Fibroblast of the aortic adventitia (primary cell): ENCODE data around the gene PTPRG. TPM values are rescaled to one million over a fixed set of nuclear protein-coding genes. Genes with fewer than 3 reads are reported as not detected.

Experiments
- DNase-seq: peaks from one replicate; pipeline ENCODE4 v3.0.0-alpha.2; 2010; ENCODE audit warnings: low read depth
- H3K4me3 ChIP-seq: 2 replicates; pipeline ENCODE4 v1.5.1; 2011; ENCODE audit warnings: low read depth, mild to moderate bottlenecking, control low read depth, low read length, moderate library complexity
- total RNA-seq: library from RNA; depleted of rRNA; stranded (reverse); fragments of >200 nt; gene quantifications from 2 replicates; pipeline ENCODE4 v1.2.3, GENCODE V29; 2012; ENCODE audit warnings: low replicate concordance
- TF ChIP-seq, protein P1 (sequence below): IDR thresholded peaks from 2 replicates; pipeline ENCODE4 v1.5.1; 2011; ENCODE audit warnings: mild to moderate bottlenecking, low read length, control low read depth, inconsistent platforms; ENCODE audit not compliant: insufficient read depth

Gene PTPRG
- total RNA-seq, result 27.6 and 52.0 TPM in 2 replicates

DNA sequence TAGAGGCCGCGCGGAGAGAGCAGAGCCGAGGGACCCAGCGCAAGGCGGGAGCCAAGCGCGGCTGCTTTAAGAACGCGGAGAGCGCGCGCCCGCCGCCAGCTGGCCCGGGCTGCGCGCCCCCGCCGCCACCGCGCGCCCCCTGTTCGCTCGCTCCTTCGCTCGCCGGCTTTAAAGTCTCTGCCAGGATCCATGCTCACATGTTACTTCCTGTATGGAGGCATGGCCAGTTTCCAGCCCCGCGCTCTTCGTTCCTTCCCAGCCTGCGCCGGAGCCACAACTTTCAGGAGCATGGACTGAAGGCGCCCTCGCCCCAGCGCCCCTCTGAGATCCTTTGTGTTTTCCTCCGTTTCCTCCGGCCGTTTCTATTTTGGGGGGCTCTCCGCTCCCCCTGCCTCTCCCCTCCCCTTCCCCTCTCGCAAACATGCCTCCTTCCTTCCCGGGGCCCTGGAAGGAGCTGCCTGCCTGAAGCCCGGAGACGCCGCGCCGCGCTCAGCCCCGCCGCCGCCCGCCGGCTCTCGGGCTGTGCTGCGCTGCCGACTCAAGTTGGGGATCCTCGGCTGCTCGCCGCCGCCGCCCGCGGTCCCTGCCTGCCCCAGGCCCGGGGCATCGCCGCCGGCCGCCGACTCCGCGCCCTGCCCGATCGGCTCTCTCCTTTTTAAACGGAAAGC lies at the start of gene PTPRG:
Gene PTPRG (plus strand): TSS at position 198 of the 668 bp plus-strand sequence. CDS start 717 bp downstream, outside the sequence.
- DNase-seq, result peak; percentile 96
- peak within 1 kb of the TSS; percentile 88 for H3K4me3 ChIP-seq
- TF ChIP-seq, protein P1, sequence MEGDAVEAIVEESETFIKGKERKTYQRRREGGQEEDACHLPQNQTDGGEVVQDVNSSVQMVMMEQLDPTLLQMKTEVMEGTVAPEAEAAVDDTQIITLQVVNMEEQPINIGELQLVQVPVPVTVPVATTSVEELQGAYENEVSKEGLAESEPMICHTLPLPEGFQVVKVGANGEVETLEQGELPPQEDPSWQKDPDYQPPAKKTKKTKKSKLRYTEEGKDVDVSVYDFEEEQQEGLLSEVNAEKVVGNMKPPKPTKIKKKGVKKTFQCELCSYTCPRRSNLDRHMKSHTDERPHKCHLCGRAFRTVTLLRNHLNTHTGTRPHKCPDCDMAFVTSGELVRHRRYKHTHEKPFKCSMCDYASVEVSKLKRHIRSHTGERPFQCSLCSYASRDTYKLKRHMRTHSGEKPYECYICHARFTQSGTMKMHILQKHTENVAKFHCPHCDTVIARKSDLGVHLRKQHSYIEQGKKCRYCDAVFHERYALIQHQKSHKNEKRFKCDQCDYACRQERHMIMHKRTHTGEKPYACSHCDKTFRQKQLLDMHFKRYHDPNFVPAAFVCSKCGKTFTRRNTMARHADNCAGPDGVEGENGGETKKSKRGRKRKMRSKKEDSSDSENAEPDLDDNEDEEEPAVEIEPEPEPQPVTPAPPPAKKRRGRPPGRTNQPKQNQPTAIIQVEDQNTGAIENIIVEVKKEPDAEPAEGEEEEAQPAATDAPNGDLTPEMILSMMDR, result no peak

DNA sequence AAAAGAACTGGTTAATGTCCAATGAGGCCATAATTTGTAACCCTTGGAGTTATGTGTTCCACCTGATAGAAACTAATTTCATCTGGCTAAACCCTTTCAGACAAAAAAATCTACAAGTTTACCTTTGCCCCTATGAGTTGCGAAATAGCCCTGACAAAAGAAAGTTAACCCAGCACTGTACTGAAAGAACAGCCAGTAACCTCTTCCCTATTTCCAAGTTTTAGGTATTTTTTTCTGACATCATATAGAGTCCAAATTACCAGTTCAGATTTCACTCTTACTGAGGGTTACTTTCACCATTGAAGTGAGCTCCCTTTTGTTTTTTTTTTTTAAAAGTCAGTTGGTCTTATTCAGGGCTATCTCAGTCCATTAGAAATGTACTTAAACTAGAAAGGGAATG lies 42.8 kb upstream of the PTPRG start:
- H3K4me3 ChIP-seq, result no peak overlapping the region
- no peak for DNase-seq
- TF ChIP-seq, protein P1, result no peak

DNA sequence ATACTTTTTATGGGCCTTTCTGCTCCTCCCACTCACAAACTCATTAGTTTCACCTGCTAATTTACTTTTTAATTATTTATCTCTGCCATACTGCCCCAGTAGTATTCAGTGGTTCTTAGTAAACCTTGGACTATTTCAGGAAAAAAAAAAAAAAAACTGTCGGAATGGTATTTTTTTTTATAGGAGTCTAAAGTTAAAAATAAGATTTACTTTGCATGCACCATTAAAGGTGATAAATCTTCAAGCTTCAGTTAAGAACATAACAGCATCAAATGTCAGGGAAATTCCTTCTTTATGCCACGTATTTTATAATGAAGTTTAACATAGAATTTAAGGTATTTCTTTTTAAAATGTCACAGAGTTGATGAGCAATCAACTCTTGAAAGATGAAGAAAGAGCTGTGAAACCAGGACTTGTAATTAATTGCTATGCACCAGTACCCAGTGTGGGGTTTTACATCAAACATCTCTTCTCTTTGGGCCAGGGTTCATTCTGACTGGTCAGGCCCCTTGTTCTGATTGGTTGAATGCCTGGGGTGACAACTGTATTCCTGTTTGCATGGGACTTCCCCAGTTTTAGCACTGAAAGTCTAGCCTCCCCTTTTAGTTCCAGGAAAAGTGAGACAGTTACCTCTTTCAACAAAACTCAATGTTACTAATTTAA lies 40.3 kb upstream of the PTPRG start:
- DNase-seq, result no peak
- TF ChIP-seq, protein P1, result no peak
- no peak overlapping the region for H3K4me3 ChIP-seq

DNA sequence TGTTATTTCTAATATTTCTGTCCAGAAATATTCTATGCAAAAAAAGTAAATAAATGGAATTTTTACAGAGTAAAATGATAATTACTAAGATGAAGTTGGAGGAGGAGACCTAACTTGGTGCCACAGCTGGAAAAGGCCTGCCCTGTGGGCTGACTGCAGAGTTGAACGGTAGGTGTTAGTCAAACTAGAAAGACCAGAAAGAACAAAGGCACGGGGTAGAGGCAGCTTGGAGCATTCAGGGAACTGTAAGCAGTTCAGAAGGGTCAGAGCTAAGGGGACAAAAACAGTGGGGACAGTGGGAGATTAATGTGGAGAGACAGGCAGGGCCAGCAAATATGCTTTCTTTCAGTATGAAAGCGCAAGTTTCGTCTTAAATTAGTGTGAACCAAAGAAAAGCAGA lies 39.3 kb upstream of the PTPRG start:
- TF ChIP-seq, protein P1, result no peak
- H3K4me3 ChIP-seq, result no peak overlapping the region
- no peak for DNase-seq

DNA sequence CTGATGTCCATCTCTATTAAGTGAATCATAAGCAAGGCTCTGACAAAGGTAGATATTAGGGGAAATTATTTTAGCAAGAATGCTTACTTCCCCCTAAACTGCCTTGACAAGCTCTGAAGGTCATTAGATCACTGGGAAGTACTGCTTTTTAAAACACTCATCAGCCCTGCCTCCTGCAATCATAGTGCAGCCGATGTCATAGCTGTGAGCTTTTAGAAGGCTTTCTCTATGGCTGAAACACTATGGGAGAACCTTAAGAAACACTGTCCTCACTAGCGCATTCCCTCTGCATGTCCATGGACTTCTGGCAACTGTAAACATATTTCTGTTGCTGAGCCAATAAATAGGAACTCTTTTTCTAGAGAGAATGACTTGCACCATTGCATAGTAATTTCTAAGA lies 38.7 kb upstream of the PTPRG start:
- no peak overlapping the region for H3K4me3 ChIP-seq
- DNase-seq, result no peak
- TF ChIP-seq, protein P1, result no peak

DNA sequence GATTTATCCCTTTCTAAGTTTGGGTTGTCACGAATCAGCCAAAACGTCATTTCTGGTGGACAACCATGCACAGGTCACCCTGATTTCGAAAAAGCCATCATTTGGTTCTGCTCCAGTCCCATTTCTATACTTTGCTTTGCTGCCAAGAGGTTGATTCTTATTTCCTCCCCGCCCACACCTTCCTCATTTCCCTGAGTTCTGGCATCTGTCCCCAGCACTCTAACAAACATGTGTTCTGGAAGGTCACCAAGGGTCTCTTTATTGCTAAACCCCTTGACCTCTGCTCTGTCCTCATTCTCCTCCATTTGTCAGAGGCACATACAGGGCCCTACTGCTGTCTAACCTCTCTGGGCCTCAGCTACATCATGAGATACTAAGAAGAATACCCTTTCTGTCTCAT lies 36.4 kb upstream of the PTPRG start:
- H3K4me3 ChIP-seq, result no peak overlapping the region
- TF ChIP-seq, protein P1, result no peak
- peak; percentile 9 for DNase-seq
